ENCODE measurements around the gene GRID2.

DNA sequence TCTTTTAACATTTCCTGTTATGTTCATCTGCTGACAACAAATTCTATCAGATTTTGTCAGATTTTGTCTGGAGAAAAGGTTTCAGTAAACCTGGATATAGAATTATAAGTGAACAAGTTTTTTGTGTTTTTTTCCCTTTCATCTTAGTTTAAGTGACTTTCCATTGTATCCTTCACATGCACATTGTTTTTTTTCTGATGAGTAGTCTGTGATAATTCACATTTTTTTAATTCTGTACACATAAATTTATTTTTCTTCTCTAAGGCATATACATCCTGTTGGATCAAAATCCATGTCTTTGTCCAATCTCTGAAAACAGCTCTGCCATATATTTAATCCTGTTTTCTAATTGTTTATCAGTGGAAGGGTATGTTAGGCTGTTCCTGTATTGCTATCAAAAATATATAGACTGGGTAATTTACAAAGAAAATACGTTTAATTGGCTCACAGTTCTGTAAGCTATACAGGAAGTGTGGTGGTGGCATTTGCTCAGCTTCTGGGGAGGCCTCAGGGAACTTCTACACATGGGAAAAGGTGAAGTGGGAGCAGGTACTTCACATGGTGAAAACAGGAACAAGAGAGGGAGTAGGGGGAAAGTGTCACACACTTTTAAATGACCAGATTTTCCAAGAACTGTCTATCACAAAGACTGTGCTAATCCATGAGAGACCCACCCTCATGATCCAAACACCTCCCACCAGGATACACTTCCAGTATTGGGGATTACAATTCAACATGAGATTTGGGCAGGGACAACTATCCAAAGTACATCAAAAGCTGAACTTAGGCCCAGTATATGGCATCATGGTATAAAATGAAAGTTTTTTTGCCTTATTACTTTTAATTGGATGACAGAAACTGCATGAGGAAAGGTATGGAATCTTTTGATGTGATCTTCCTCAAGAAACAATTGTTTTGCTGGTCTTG lies 45.6 kb upstream of the GRID2 start:
- TF ChIP-seq, protein P1, sequence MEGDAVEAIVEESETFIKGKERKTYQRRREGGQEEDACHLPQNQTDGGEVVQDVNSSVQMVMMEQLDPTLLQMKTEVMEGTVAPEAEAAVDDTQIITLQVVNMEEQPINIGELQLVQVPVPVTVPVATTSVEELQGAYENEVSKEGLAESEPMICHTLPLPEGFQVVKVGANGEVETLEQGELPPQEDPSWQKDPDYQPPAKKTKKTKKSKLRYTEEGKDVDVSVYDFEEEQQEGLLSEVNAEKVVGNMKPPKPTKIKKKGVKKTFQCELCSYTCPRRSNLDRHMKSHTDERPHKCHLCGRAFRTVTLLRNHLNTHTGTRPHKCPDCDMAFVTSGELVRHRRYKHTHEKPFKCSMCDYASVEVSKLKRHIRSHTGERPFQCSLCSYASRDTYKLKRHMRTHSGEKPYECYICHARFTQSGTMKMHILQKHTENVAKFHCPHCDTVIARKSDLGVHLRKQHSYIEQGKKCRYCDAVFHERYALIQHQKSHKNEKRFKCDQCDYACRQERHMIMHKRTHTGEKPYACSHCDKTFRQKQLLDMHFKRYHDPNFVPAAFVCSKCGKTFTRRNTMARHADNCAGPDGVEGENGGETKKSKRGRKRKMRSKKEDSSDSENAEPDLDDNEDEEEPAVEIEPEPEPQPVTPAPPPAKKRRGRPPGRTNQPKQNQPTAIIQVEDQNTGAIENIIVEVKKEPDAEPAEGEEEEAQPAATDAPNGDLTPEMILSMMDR (IDR thresholded peaks at IDR 0.05): no peak
- TF ChIP-seq POLR2A (IDR thresholded peaks at IDR 0.05): no peak

Data from transverse colon (tissue), 3 donors.